Activated CD4-positive, alpha-beta T cell treated with anti-CD3 and anti-CD28 coated beads, Interleukin-2, amount 50 U/mL, for 24 hours (primary cell): Measurements from ENCODE around the gene GGCX.

Experiments used
- DNase-seq, 2 donors: peaks; one replicate each; pipeline ENCODE4 v3.0.0-alpha.2; 2020; ENCODE audit warnings: low read depth in 1 of 2, low spot score in 1 of 2

Gene GGCX

GRCh38 chr2:85542777-85543176 lies 18.5 kb downstream of the GGCX start:
- DNase-seq, result no peak

DNA sequence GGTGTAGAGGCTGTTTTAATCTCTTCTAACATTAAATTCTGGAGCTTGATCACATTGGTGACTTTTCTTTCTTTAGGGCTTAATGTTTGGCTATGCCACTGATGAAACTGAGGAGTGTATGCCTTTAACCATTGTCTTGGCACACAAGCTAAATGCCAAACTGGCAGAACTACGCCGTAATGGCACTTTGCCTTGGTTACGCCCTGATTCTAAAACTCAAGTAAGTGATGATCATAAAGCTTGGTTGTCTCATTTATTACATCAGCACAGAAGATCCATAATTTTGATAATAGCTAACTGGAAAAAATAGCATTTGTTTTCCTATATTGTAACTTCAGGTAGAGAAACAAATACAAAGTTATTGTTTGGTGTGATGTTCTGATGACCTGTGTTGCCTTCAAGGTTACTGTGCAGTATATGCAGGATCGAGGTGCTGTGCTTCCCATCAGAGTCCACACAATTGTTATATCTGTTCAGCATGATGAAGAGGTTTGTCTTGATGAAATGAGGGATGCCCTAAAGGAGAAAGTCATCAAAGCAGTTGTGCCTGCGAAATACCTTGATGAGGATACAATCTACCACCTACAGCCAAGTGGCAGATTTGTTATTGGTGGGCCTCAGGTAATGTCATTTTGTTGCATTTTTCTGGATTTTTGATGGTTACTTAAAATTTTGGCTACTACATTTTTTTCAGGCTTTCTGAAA lies 19.4 kb downstream of the GGCX start:
- DNase-seq, result no peak

GRCh38 chr2:85541262-85541661 lies 20.0 kb downstream of the GGCX start:
- no peak for DNase-seq

GRCh38 chr2:85540133-85540648 lies 21.1 kb downstream of the GGCX start:
- DNase-seq, result no peak

DNA sequence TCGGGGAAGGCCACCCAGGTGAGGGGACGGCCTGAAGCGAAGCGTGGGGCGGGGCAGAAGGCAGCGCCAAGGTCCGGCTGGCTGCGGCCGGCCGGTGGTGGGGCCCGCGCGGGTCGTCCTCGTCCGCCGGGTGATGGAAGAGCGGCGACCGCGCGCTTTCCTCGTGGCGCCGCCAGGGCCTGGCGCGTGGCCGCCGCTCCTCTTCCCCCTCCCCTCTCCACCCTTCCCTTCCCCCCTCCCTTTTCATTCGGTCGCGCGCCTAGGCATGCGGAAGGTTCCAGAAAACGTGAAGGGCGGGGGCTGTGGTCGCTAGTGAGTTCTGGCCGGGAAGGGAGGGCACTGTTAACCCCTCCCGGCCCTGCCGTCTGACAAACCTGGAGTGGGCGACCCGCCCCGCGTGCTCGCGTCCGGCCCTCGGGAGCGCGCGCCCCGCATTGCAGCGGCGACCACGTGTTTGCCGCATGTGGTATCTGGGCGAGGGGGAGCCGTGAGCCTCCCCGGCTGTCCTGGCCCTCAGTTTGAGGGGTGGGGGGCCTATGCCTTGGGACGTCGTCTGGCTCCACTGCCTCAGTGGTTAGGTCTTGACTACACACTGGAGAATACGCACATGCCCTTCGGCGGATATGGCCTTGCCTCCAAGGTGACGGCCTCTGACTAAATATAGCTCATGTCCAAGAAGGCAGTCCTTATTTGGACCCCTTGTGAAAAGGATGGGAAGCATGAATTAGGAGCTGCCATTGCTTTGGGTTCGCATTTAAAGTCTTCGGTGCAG lies 21.7 kb downstream of the GGCX start:
- DNase-seq, result peak; percentile 67 to 72

DNA sequence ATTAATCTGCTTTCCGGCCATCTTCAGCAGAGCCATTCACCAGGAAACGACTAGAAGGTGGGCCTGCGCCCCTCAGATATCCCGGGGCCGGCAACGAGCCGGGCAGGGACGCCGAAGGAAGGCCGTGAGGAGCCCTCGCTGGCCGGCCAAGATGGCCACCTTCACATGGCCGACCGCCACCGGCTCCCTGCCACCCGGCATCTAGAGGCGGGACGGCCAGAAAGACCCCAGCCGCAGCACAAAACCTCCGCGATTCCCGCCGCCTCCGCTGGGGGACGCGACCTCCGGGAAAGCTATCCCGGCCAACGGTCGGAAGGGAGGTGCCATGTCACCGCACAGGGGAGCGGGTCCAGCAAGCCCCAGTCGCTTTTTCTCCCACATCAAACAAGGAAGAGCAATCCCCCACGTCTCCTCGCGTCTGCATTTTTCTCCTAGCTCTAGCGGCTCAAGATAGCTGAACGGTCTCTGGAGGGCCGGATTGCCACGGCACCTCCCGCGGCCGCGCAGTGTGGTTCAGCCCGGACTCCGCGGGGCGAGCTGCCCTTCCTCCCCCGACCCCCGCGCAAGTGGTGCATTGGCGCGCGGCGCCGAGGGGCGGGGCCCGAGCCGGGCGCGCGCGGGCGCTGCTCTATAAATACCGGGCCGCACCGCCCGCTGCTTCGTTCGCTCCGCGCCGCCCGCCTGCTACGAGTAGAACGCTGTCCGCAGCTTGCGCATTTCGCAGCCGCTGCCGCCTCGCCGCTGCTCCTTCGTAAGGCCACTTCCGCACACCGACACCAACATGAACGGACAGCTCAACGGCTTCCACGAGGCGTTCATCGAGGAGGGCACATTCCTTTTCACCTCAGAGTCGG lies 22.6 kb downstream of the GGCX start, which contains the start of gene MAT2A:
Gene MAT2A, plus strand, starts transcription at position 662 of the 854 bp plus-strand sequence. Its CDS starts 120 bp downstream, at position 782.
- peak; percentile 87 to 88 for DNase-seq

DNA sequence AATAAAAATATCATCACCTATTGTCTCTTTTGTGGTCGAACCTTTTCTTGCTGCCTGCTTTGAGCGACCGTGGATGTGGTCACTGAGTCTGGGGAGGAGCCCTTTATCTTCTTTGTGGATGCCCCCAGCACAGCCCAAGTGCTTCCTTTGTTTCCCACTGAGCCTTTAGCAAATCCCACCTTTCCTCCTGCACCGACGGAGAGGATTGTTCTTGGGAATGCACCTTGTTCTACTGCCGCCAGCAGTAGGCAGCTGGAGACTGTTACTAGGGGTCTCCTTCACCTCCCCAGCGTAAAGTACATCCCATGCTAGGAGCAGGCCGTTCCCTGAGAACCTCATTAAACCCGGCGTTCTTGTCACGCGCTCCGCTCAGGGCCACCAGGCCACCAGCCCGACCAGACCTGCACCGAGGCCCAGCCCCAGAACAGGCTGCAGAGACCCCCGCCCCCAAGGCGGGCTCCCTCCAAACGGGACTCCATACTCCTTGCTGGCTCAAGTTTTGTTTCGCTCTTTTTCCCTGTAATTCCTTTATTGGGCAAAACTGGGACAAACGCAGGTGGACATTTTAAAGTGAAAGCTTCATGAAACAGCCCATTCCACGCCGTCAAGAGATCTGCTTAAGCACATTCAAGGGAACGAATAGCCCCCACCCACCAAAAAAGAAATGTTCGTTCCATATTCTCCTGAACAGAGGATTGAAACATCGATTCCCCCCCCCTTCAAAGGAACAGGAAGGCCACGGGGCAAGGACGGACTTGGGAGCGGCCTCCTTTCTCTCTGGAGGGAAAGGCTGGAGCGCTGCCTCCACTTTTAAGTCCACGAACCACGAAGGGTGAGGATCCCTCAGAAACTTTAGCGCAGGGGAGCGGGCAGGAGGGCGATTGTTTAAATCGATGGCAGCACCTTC lies 23.4 kb downstream of the GGCX start:
- peak in 1 of 2 donors; percentile 26 for DNase-seq

GRCh38 chr2:85536479-85536878 lies 24.8 kb downstream of the GGCX start:
- DNase-seq, result no peak

DNA sequence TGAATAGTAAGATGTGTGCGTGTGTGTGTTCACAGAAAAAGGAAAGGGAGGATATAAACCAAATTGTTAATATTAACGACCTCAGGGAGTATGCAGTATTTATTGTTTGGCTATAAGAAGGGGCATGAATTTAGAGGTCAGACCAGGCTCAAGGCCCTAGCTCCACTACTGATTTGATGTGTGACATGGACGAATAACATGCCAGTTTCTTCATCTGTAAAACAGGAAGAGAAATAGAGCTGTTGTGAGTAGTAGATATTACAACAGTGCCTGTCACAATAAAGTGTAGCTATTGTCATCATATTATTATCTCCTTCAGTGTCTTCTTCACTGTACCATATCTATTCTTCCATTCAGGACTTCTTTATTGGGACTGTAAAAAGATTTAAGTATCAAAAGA lies 26.4 kb downstream of the GGCX start:
- no peak for DNase-seq

GRCh38 chr2:85534099-85534498 lies 27.2 kb downstream of the GGCX start:
- DNase-seq, result no peak

DNA sequence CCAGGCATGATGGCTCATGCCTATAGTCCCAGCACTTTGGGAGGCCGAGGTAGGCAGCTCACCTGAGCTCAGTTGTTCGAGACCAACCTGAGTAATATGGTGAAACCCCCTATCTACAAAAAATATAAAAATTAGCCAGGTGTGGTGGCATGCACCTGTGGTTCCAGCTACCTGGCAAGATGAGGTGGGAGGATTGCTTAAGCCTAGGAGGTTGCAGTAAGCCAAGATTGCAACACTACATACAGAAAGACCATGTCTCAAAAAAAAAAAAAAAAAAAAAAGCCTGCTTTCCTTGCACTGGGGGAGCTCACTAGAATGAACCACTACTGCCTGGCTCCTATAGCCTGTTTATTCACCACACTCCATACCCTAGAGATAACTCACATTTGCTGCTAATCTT lies 29.7 kb downstream of the GGCX start:
- DNase-seq, result no peak

GRCh38 chr2:85529809-85530208 lies 31.5 kb downstream of the GGCX start:
- DNase-seq, result no peak

- DNase-seq, result no peak
These were observed 32.9 kb downstream of the GGCX start for GRCh38 chr2:85528355-85528754.

GRCh38 chr2:85527787-85528186 lies 33.5 kb downstream of the GGCX start:
- no peak for DNase-seq

DNA sequence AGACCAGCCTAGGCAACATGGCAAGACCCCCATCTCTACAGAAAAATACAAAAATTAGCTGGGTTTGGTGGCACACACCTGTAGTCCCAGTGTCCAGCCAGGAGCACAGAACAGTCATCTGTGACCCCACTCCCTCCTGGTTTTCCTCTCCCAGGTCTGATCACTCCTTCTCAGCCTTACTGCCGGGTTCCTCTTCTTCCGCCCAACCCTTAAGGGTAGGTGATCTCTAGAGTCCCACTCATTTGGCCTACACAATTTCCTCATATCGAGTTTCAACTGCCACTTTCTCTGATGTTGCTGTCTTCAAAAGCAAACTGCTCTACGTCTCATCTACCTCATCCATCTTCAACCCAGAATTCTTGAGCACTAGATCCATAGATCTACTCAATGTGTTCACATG lies 35.7 kb downstream of the GGCX start:
- DNase-seq, result no peak

DNA sequence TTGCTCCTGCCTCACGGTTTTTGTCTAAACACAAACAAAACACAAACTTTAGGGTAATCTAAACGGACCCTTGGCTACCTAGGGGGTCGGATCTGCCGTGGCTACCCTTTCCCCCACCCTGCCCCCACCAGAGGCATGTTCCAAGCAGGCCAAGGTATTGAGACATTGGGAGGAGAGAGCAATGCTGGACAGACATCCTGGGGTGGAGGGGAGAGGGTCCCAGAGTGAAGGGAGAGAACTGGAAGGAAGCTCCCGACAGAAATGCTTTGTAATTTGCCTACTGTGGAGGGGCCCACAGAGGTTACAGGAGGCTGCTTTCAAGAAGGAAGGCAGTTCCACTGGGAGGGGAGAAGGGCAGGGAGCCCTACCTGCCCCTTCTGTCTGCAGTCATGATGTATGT lies 36.3 kb downstream of the GGCX start:
- no peak for DNase-seq

GRCh38 chr2:85524336-85524908 lies 36.9 kb downstream of the GGCX start:
- no peak for DNase-seq

DNA sequence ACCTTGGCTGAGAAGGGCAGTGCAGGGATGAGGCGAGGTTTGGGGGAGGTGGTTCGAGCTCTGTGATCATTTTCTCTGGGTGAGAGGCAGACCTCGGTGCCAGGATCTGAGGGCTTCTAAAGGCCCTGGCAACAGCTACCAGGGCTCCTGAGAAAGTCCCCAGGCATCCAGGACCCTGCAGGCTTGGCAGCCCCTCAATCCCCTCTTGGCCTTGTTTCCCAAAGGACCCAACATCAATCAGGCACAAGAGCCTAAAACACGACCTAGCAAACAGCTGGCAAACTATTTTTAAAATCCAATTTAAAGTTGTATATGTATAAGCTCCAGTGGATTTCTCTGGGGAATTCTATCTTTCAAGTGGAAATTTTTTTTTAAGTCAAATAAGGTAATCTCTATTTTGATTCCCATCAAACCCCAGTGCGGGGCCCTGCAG lies 37.4 kb downstream of the GGCX start:
- DNase-seq, result no peak

DNA sequence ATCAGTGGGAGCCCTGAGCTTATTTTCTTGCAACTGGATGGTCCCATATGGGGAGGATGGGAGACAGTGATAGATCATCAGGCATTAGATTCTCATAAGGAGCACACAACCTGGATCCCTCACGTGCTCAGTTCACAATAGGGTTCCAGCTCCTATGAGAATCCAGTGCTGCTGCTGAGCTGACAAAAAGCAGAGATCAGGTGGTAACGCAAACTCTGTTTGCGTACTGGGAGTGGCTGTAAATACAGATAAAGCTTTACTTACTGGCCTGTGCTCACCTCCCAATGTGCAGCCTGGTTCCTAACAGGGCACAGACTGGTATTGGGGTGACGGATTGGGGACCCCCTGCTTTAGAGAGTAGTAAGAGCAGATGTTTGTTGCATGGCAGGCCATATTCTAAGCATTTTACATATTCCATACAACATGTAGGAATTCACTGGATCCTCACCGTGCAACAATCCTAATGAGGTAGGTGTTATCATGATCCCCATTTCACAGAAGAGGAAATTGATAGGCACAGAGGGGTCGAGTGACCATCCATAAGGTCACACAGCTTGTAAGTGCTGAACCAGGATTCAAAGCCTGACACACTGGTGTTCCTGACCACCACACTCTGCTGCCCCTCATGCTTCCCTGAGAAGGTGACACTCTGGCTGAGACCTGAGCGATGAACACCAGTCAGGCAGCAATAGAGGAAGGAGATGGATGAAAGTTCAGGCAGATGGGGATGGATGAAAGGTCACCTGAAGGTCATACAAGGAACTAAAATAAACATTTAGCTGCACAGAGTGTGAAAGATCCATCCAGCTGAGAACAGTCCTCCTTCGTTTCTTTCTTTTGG lies 38.0 kb downstream of the GGCX start:
- DNase-seq, result no peak
